B cell (primary cell): ENCODE results near the gene IRF2BPL. TPM values are rescaled to one million over a fixed set of nuclear protein-coding genes. Genes with fewer than 3 reads are reported as not detected.
A peak's percentile ranks its signal among the peaks of the same experiment; 100 is the strongest.

Experiments used
- ATAC-seq: fragments of 200-7000 bp; cut with Tn5 transposase; one replicate; pipeline ENCODE4 v1.10.0; 2021; ENCODE audit warnings: low read depth, mild to moderate bottlenecking, moderate number of reproducible peaks, moderate library complexity
- CTCF ChIA-PET: fragments of 350-600 bp; sonication (Branson Sonifier 250); formaldehyde crosslinking; loops from one replicate; lab custom pipeline; 2021; ENCODE audit warnings: antibody characterized with exemption, inconsistent platforms; lab: Charles Lee
- POLR2A ChIA-PET: fragments of 350-600 bp; sonication (Branson Sonifier 250); formaldehyde crosslinking; loops from one replicate; lab custom pipeline; 2021; ENCODE audit warnings: antibody characterized with exemption; lab: Charles Lee
- DNase-seq: peaks from one replicate; pipeline ENCODE4 v3.0.0; 2013
- H2AFZ ChIP-seq: 2 replicates; pipeline ENCODE4 v1.6.1; 2012; ENCODE audit warnings: mild to moderate bottlenecking, low read depth, low read length; ENCODE audit not compliant: insufficient read depth, poor library complexity, severe bottlenecking
- H3K27ac ChIP-seq, 2 donors: 1 replicate in 1 of 2; 2 replicates in 1 of 2; pipeline ENCODE4 v1.5.1; 2012 to 2013; ENCODE audit warnings: low read length in 2 of 2, mild to moderate bottlenecking in 2 of 2, moderate library complexity in 1 of 2
- H3K27me3 ChIP-seq, 4 experiments: fragments of 200-600 bp in 1 of 4; sonication (generic) in 1 of 4; replicated peaks in 1 of 4; 1 replicate in 2 of 4; 2 replicates in 2 of 4; pipeline versions ENCODE4 v1.6.1 to v1.7.0; 2013 to 2016; ENCODE audit warnings: low read length in 3 of 4, mild to moderate bottlenecking in 2 of 4, mixed read lengths in 1 of 4, moderate library complexity in 1 of 4; ENCODE audit not compliant: insufficient read depth in 4 of 4, control insufficient read depth in 3 of 4; ENCODE audit errors: control extremely low read depth in 1 of 4
- H3K36me3 ChIP-seq, 2 experiments: replicated peaks in 1 of 2; 1 replicate in 1 of 2; 2 replicates in 1 of 2; pipeline versions ENCODE4 v1.6.1 to v1.7.1; 2013; ENCODE audit warnings: low read length in 1 of 2; ENCODE audit not compliant: insufficient read depth in 2 of 2, control insufficient read depth in 1 of 2; ENCODE audit errors: control extremely low read depth in 1 of 2, extremely low read depth in 1 of 2
- H3K4me1 ChIP-seq, 2 donors: fragments of 200-600 bp in 1 of 2; sonication (generic) in 1 of 2; 1 replicate in 1 of 2; 2 replicates in 1 of 2; pipeline versions ENCODE4 v1.5.1 to v1.6.1; 2013 to 2017; ENCODE audit warnings: low read length in 2 of 2; ENCODE audit not compliant: control insufficient read depth in 2 of 2, insufficient read depth in 2 of 2
- H3K4me2 ChIP-seq: replicated peaks from 2 replicates; pipeline ENCODE3; 2012; ENCODE audit warnings: mild to moderate bottlenecking, low read depth, low read length; ENCODE audit not compliant: poor library complexity, severe bottlenecking
- H3K4me3 ChIP-seq, 5 experiments: fragments of 200-600 bp in 1 of 5; sonication (generic) in 1 of 5; 1 replicate in 3 of 5; 2 replicates in 2 of 5; pipeline versions ENCODE4 v1.5.1 to v1.7.0; 2011 to 2016; ENCODE audit warnings: low read length in 4 of 5, mild to moderate bottlenecking in 4 of 5, low read depth in 2 of 5, control low read depth in 1 of 5, moderate library complexity in 1 of 5; ENCODE audit not compliant: insufficient read depth in 1 of 5; ENCODE audit errors: control extremely low read depth in 1 of 5, extremely low read depth in 1 of 5
- H3K79me2 ChIP-seq: fragments of 200-600 bp; sonication (generic); one replicate; pipeline ENCODE4 v1.6.0; 2016; ENCODE audit warnings: low read length; ENCODE audit not compliant: control insufficient read depth, insufficient read depth
- H3K9ac ChIP-seq: fragments of 200-600 bp; sonication (generic); 2 replicates; pipeline ENCODE4 v1.6.1; 2017; ENCODE audit warnings: mild to moderate bottlenecking, low read length, moderate library complexity
- H3K9me3 ChIP-seq, 3 donors: one replicate each; pipeline versions ENCODE4 v1.6.1 to v1.7.1; 2013; ENCODE audit warnings: low read length in 2 of 3; ENCODE audit not compliant: control insufficient read depth in 2 of 3, insufficient read depth in 1 of 3; ENCODE audit errors: control extremely low read depth in 1 of 3
- H4K20me1 ChIP-seq: 2 replicates; pipeline ENCODE4 v1.6.0; 2012; ENCODE audit warnings: mild to moderate bottlenecking, low read length; ENCODE audit not compliant: insufficient read depth, control insufficient read depth, poor library complexity, severe bottlenecking
- H3K27ac Mint-ChIP-seq: one replicate; pipeline ENCODE4 v1.8.0; 2021; ENCODE audit warnings: mixed read lengths
- H3K27me3 Mint-ChIP-seq: one replicate; pipeline ENCODE4 v1.8.0; 2021; ENCODE audit warnings: mixed read lengths
- H3K4me1 Mint-ChIP-seq: one replicate; pipeline ENCODE4 v1.8.0; 2021; ENCODE audit warnings: mixed read lengths
- H3K4me3 Mint-ChIP-seq: one replicate; pipeline ENCODE4 v1.8.0; 2021; ENCODE audit warnings: mixed read lengths
- H3K9me3 Mint-ChIP-seq: one replicate; pipeline ENCODE4 v1.8.0; 2022; ENCODE audit warnings: mixed read lengths; ENCODE audit not compliant: insufficient read depth
- EZH2 ChIP-seq: IDR thresholded peaks from 2 replicates; pipeline ENCODE4 v1.6.1; 2012; ENCODE audit warnings: borderline replicate concordance, low read depth, mild to moderate bottlenecking, moderate library complexity, low read length; ENCODE audit not compliant: insufficient read depth, poor library complexity, severe bottlenecking
- WGBS: methylation state at CpG from one replicate; pipeline ENCODE4 v1.1.5; 2013; ENCODE audit warnings: missing lambda C conversion rate; ENCODE audit not compliant: insufficient coverage; 5-methylcytosine and 5-hydroxymethylcytosine counted together
- intact Hi-C: fragments of 100-400 bp; cut with micrococcal nuclease; formaldehyde crosslinking; loops from one replicate; pipeline ENCODE4 v1.10.0; 2022
- polyA plus RNA-seq: library from polyadenylated mRNA; depleted of rRNA; stranded (reverse); fragments of >200 nt; gene quantifications from 2 replicates; pipeline ENCODE4 v1.2.3, GENCODE V29; 2012
- total RNA-seq, 2 donors: library from RNA; stranded (reverse); fragments of 120-200 nt in 1 of 2; gene quantifications; 1 replicate in 1 of 2; 2 replicates in 1 of 2; pipeline versions ENCODE4 v1.2.3 to v1.2.4, GENCODE V29; 2013 to 2022
- TF ChIP-seq, protein P1 (sequence below): fragments of 200-600 bp; IDR thresholded peaks from one replicate; pipeline ENCODE4 v1.8.0; 2022; ENCODE audit warnings: antibody characterized with exemption, mild to moderate bottlenecking

The IRF2BPL gene
- total and polyA plus RNA-seq, 2 donors (not counting 1 experiment from before 2014, with no cell fraction given), result 27.9 to 34.0 TPM

DNA sequence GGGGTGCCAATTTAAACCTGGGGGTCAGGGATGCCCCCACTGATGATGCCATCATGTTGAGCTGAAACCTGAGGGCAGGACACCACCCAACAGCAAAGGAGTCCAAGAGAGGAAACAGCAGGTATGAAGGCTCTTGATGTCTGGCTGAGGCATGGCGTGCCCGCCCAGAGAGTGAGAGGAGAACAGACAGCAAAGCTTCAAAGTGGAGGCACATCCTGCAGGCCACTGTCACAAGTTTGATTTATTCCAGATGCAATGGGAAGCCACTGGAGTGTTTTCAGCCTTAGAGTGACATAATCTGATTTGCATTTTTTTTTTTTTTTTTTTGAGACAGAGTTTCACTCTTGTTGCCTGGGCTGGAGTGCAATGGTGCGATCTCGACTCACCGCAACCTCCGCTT is 34.8 kb downstream of the IRF2BPL start:
- intact Hi-C loops, result no loop called here
- Histone ChIP-seq H2AFZ (no peak overlapping the region), H4K20me1 (no peaks in the 10 kb centered on the region), H3K4me3 (no peak overlapping the region), H3K9me3 (no peaks in the 10 kb centered on the region), H3K4me1 (peaks cover 15 to 17% of the 10 kb centered on the region in 2 donors), H3K4me2 (no peak overlapping the region), H3K9ac (no peak overlapping the region), H3K27ac (no peak overlapping the region), H3K27me3 (no peaks in the 10 kb centered on the region), H3K36me3 (no peaks in the 10 kb centered on the region), H3K79me2 (no peaks in the 10 kb centered on the region)
- H3K27me3 Mint-ChIP-seq, result no peaks in the 10 kb centered on the region
- TF ChIP-seq EZH2, result no peak
- TF ChIP-seq, protein P1, sequence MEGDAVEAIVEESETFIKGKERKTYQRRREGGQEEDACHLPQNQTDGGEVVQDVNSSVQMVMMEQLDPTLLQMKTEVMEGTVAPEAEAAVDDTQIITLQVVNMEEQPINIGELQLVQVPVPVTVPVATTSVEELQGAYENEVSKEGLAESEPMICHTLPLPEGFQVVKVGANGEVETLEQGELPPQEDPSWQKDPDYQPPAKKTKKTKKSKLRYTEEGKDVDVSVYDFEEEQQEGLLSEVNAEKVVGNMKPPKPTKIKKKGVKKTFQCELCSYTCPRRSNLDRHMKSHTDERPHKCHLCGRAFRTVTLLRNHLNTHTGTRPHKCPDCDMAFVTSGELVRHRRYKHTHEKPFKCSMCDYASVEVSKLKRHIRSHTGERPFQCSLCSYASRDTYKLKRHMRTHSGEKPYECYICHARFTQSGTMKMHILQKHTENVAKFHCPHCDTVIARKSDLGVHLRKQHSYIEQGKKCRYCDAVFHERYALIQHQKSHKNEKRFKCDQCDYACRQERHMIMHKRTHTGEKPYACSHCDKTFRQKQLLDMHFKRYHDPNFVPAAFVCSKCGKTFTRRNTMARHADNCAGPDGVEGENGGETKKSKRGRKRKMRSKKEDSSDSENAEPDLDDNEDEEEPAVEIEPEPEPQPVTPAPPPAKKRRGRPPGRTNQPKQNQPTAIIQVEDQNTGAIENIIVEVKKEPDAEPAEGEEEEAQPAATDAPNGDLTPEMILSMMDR, result no peak
- WGBS, result 96% methylated on average over 2 of the region's 6 CpGs
- ATAC-seq, result no peak
- no peak for DNase-seq
- peaks cover 22% of the 10 kb centered on the region for H3K4me1 Mint-ChIP-seq
- ChIA-PET POLR2A (no interaction called here), CTCF (interaction anchor here (1.4 kb wide), 1 partner anchor 80 kb away, joined by 3 read pairs; no protein-coding TSS in a partner anchor)
- no peak overlapping the region for H3K4me3 Mint-ChIP-seq
- H3K9me3 Mint-ChIP-seq, result no peaks in the 10 kb centered on the region
- peak overlapping the region; percentile 37 for H3K27ac Mint-ChIP-seq

DNA sequence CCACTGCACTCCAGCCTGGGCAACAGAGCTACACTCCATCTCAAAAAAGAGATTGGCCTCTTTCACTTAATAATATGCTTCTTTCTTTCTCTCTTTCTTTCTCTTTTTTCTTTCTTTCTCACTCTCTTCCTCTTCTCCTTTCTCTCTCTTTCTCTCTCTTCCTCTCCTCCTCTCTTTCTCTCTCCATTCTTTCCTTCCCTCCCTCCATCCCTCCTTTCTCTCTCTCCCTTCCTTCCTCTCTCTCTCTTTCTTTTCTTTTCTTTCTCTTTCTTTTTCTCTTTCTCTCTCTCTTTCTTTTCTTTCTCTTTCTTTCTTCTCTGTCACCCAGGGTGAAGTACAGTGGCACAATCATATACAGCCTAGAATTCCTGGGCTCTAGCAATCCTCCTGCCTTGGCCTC is 38.4 kb downstream of the IRF2BPL start:
- H3K27me3 Mint-ChIP-seq, result no peaks in the 10 kb centered on the region

More for the DNA sequence above, 38.4 kb downstream of the IRF2BPL start:
- no peaks in the 10 kb centered on the region for H4K20me1 ChIP-seq
- DNase-seq, result no peak
- no peak overlapping the region for H3K27ac Mint-ChIP-seq
- peaks cover 12% of the 10 kb centered on the region for H3K4me1 Mint-ChIP-seq
- H3K4me3 Mint-ChIP-seq, result no peak overlapping the region
- no peaks in the 10 kb centered on the region for H3K79me2 ChIP-seq
- intact Hi-C loops, result no loop called here
- H3K4me1 ChIP-seq, result peaks cover 4 to 7% of the 10 kb centered on the region in 2 donors
- no peaks in the 10 kb centered on the region for H3K9me3 ChIP-seq
- H3K4me2 ChIP-seq, result no peak overlapping the region
- H3K27me3 ChIP-seq, result no peaks in the 10 kb centered on the region
- no peak overlapping the region for H3K4me3 ChIP-seq
- H3K27ac ChIP-seq, result no peak overlapping the region
- H3K9ac ChIP-seq, result no peak overlapping the region
- H3K9me3 Mint-ChIP-seq, result no peaks in the 10 kb centered on the region
- no peaks in the 10 kb centered on the region for H3K36me3 ChIP-seq
- H2AFZ ChIP-seq, result no peak overlapping the region
- ChIA-PET POLR2A (no interaction called here), CTCF (no interaction called here)
- no peak for TF ChIP-seq EZH2
- TF ChIP-seq, protein P1, result no peak
- ATAC-seq, result no peak
